Activated CD8-positive, alpha-beta memory T cell treated with anti-CD3 and anti-CD28 coated beads, Interleukin-2, amount 50 U/mL, for 1 hour (primary cell): ENCODE results near the gene SKIL.

Experiments
- DNase-seq: peaks from one replicate; pipeline ENCODE4 v3.0.0-alpha.2; 2020; ENCODE audit errors: extremely low read depth

SKIL gene

GRCh38 chr3:170397685-170398084 lies 40.2 kb downstream of the SKIL start:
- DNase-seq, result no peak

- no peak for DNase-seq
Measured at GRCh38 chr3:170405101-170405500, 47.6 kb downstream of the SKIL start.

- DNase-seq, result no peak
Measured at GRCh38 chr3:170410428-170411029, 53.0 kb downstream of the SKIL start.

GRCh38 chr3:170413291-170413690 lies 55.8 kb downstream of the SKIL start:
- no peak for DNase-seq

- DNase-seq, result no peak
Measured at GRCh38 chr3:170414202-170414663, 56.7 kb downstream of the SKIL start.

GRCh38 chr3:170417090-170417489 lies 59.6 kb downstream of the SKIL start:
- no peak for DNase-seq

- no peak for DNase-seq
Measured at GRCh38 chr3:170418422-170419398, 61.2 kb downstream of the SKIL start, which contains the start of gene CLDN11. Gene CLDN11, plus strand, starts transcription at chr3:170418868. Its CDS starts 199 bp downstream, at chr3:170419067.

GRCh38 chr3:170419557-170420087 lies 62.1 kb downstream of the SKIL start:
- DNase-seq, result no peak

GRCh38 chr3:170420307-170420821 lies 62.8 kb downstream of the SKIL start:
- no peak for DNase-seq

- no peak for DNase-seq
Measured at GRCh38 chr3:170421111-170421641, 63.7 kb downstream of the SKIL start.

GRCh38 chr3:170421758-170422157 lies 64.2 kb downstream of the SKIL start:
- no peak for DNase-seq

GRCh38 chr3:170423001-170423615 lies 65.6 kb downstream of the SKIL start:
- DNase-seq, result no peak

GRCh38 chr3:170424879-170425278 lies 67.4 kb downstream of the SKIL start:
- DNase-seq, result no peak

GRCh38 chr3:170425491-170426239 lies 68.2 kb downstream of the SKIL start:
- DNase-seq, result no peak

GRCh38 chr3:170426240-170426797 lies 68.8 kb downstream of the SKIL start:
- DNase-seq, result no peak

GRCh38 chr3:170428095-170428494 lies 70.6 kb downstream of the SKIL start:
- no peak for DNase-seq

- DNase-seq, result no peak
Measured at GRCh38 chr3:170429050-170429449, 71.5 kb downstream of the SKIL start.

- DNase-seq, result no peak
Measured at GRCh38 chr3:170431054-170431453, 73.5 kb downstream of the SKIL start.

- DNase-seq, result no peak
Measured at GRCh38 chr3:170432416-170432815, 74.9 kb downstream of the SKIL start.

- DNase-seq, result no peak
Measured at GRCh38 chr3:170436697-170437096, 79.2 kb downstream of the SKIL start.

GRCh38 chr3:170437176-170437575 lies 79.7 kb downstream of the SKIL start:
- DNase-seq, result no peak
